Measurements from ENCODE around the gene ANKRD23.

The ANKRD23 gene

GRCh38 chr2:96869281-96869821, 25.5 kb upstream of the ANKRD23 start:
- no peak for TF ChIP-seq MAX (IDR thresholded peaks at IDR 0.05; ENCODE audit: low read depth, low read length)
- TF ChIP-seq CTCF (IDR thresholded peaks at IDR 0.05; ENCODE audit: low read depth, low read length) = no peak
- no peak for TF ChIP-seq POLR2A (IDR thresholded peaks at IDR 0.05; ENCODE audit: extremely low read depth, insufficient read length)
- no peak for TF ChIP-seq MYC (IDR thresholded peaks at IDR 0.05; ENCODE audit: low read depth, low read length)
- DNase-seq (ENCODE audit: low read depth) = peak; percentile 50

GRCh38 chr2:96868555-96869280, 24.9 kb upstream of the ANKRD23 start:
- DNase-seq (ENCODE audit: low read depth) = peak; percentile 96
- TF ChIP-seq CTCF (IDR thresholded peaks at IDR 0.05; ENCODE audit: low read depth, low read length) = peak; percentile 46
- TF ChIP-seq MAX (IDR thresholded peaks at IDR 0.05; ENCODE audit: low read depth, low read length) = no peak
- 0 out of 2 replicates have a peak, but pooled peaks have one; percentile 26 for TF ChIP-seq MYC (IDR thresholded peaks at IDR 0.05; ENCODE audit: low read depth, low read length)
- peak; percentile 61 for TF ChIP-seq POLR2A (IDR thresholded peaks at IDR 0.05; ENCODE audit: extremely low read depth, insufficient read length)
- peak overlapping the region; percentile 73 for H3K4me3 ChIP-seq (ENCODE audit: low read depth, low read length)

More at GRCh38 chr2:96869281-96869821, 25.5 kb upstream of the ANKRD23 start:
- H3K4me3 ChIP-seq (ENCODE audit: low read depth, low read length) = peak overlapping the region; percentile 73

GRCh38 chr2:96867756-96868554, 24.1 kb upstream of the ANKRD23 start:
- H3K4me3 ChIP-seq (ENCODE audit: low read depth, low read length) = peak overlapping the region; percentile 73
- DNase-seq (ENCODE audit: low read depth) = peak; percentile 65
- TF ChIP-seq MYC (IDR thresholded peaks at IDR 0.05; ENCODE audit: low read depth, low read length) (peak; percentile 37; the same call in 1 of the 2 replicates), MAX (IDR thresholded peaks at IDR 0.05; ENCODE audit: low read depth, low read length) (no peak), POLR2A (IDR thresholded peaks at IDR 0.05; ENCODE audit: extremely low read depth, insufficient read length) (no peak), CTCF (IDR thresholded peaks at IDR 0.05; ENCODE audit: low read depth, low read length) (no peak)

- TF ChIP-seq CTCF (IDR thresholded peaks at IDR 0.05; ENCODE audit: low read depth, low read length) (no peak), POLR2A (IDR thresholded peaks at IDR 0.05; ENCODE audit: extremely low read depth, insufficient read length) (no peak), MYC (IDR thresholded peaks at IDR 0.05; ENCODE audit: low read depth, low read length) (no peak), MAX (IDR thresholded peaks at IDR 0.05; ENCODE audit: low read depth, low read length) (no peak)
- peak overlapping the region; percentile 73 for H3K4me3 ChIP-seq (ENCODE audit: low read depth, low read length)
- DNase-seq (ENCODE audit: low read depth) = no peak
Measured at GRCh38 chr2:96866986-96867755, 23.4 kb upstream of the ANKRD23 start.

- H3K4me3 ChIP-seq (ENCODE audit: low read depth, low read length) = no peak overlapping the region
- DNase-seq (ENCODE audit: low read depth) = no peak
- TF ChIP-seq MAX (IDR thresholded peaks at IDR 0.05; ENCODE audit: low read depth, low read length) (no peak), CTCF (IDR thresholded peaks at IDR 0.05; ENCODE audit: low read depth, low read length) (no peak)
Measured at GRCh38 chr2:96866586-96866985, 22.8 kb upstream of the ANKRD23 start.
